Ramos (cell line): ENCODE measurements around the gene CBL.
"Not testable (repeated sequence)": the region's sequence is repeated elsewhere in the genome, so short reads cannot be mapped to it uniquely, and the experiment has no call there.

ENCODE experiments used
- in situ Hi-C: fragments of 300-500 bp; cut with MboI; formaldehyde crosslinking; loops from one replicate; pipeline ENCODE4 v1.14.3; 2022; ENCODE audit warnings: low sequenced_read_pairs; ENCODE audit not compliant: unreplicated experiment

CBL gene

DNA sequence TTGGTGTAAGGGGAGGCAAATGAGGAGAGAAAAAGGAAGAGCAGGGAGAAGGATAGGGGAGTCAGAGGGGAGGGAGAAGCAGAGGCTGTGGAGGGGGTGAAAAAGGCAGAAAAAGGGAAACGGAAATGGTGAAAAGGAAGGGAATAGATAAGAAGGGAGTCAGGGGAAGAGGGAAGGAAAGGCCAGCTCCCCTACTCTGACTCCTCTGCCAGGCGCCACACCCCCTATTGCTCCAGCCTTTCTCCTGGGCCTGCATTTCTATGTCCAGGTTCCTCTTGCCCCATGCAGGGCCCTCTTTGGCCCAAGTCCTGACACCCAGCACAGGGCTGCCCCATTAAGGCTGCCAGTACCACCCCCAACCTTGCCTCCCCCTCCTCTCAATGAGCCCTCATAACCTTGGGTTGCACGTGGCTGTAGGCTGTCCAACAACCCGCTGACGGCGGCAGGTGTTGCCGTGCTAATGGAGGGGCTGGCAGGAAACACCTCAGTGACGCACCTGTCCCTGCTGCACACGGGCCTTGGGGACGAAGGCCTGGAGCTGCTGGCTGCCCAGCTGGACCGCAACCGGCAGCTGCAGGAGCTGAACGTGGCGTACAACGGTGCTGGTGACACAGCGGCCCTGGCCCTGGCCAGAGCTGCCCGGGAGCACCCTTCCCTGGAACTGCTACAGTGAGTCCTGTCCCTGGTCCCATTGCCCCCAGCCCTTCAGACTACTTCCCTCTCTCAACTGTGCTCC is 24.3 kb upstream of the CBL start:
- in situ Hi-C loops = no loop called here

DNA sequence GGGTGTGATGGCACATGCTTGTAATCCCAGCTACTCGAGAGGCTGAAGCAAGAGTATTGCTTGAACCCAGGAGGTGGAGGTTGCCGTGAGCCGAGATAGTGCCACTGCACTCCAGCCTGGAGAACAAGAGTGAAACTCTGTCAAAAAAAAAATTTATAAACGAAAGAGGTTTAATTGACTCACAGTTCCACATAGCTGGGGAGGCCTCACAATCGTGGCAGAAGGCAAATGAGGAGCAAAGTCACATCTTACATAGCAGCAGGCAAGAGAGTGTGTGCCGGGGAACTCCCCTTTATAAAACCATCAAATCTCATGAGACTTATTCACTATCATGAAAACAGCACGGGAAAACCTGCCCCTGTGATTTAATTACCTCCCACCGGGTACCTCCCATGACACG is 21.7 kb upstream of the CBL start:
- in situ Hi-C loops = not testable (repeated sequence)

DNA sequence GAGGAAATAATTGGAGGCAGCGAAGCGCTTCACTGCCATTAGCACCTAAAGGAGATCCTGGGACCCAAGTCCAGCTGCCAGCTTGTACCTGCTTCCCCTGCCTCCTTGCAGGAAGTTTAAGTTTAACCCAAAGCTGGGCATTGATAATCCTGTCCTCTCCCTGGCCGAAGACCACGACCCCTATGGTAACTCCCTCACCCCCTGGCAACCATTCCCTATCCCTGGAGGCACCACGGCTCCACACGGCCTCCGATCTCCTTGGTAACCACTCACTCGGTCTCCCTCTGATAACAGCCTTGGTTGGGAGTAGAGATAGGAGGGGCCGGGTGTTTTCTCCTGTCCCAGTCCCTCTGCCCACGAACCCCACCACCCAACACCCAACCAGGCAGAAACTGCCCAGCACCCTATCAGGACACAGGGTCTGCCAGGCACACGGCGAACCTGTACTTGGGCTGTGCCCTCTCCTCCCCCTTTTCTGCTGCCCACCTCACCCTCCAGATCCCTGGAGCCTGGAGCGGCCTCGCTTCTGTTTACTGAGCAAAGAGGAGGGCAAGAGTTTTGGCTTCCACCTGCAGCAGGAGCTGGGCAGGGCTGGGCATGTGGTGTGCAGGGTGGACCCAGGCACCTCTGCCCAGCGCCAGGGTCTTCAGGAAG is 20.0 kb upstream of the CBL start:
- in situ Hi-C loops = no loop called here

DNA sequence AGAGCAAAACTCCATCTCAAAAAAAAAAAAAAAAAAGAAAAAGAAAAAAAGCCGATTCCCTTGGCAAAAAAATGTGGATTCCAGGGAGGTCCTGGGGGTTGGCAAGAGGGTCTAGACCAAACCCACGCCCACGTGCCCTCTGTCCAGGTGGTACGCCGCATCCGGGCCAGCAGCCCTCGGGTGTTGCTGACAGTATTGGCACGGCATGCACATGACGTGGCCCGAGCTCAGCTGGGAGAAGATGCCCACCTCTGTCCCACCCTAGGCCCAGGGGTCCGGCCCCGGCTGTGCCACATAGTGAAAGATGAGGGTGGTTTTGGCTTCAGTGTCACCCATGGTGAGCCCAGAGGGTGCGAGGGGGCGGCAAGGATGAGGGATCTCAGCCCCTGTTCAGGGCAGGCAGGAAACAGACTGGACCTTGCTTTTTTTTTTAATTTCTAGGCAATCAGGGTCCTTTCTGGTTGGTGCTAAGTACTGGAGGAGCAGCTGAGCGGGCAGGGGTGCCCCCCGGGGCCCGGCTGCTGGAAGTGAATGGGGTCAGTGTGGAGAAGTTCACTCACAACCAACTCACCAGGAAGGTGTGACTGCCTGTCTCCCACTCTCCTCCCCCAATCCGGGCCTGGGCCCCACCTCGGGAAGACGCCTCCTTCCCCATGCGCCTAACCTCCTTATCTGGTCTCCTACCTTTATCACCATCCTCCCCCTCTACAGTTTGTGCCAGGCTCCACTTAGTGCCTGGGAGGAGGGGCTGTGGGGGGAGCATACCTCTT is 18.8 kb upstream of the CBL start:
- in situ Hi-C loops = no loop called here

DNA sequence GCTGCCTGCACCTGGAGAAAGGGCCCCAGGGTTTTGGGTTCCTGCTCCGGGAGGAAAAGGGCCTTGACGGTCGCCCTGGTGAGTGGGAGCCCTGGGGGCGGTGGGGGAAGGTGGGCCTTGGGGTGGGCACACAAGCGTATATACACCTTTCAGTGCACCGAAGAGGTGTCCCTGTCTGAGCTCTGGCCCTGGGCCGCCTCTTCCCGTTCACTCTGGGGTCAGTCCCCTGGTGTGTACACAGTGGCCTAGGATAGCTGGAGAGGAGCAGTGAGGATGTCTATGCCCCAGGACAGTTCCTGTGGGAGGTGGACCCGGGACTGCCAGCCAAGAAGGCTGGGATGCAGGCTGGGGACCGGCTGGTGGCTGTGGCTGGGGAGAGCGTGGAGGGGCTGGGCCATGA is 18.1 kb upstream of the CBL start:
- in situ Hi-C loops = no loop called here

DNA sequence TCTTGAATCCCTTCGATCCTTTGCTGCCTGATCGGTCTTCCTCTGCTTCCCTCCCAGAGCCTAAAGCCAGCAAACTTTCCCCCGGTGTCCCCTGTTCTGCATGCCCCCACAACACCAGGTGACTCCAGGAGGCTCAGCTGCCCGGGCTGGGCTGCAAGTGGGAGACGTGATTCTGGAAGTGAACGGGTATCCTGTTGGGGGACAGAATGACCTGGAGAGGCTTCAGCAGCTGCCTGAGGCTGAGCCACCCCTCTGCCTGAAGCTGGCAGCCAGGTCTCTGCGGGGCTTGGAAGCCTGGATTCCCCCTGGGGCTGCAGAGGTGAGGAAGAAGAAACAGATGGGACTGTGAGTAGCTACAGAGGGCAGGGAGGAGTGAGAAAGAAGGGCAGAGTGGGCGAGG is 17.3 kb upstream of the CBL start:
- in situ Hi-C loops = no loop called here

DNA sequence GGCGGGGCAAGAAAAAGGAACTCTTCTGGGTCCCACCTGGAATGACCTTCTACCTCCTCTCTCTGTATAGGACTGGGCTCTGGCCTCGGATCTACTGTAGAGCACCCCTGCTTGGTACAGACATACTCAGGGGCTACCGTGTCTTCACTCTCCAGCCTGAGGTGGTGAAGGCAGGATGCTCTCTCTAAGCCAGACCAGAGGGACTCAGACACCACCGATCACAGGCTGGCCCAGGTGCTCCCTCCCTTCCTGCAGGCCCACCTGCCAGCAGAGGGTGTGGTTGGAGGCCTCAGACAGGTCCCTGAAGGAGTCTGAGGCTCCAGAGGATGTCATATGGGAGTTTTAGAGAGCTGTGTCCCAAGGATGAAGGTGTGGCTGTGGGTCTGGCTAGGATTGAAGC is 16.7 kb upstream of the CBL start:
- in situ Hi-C loops = no loop called here

DNA sequence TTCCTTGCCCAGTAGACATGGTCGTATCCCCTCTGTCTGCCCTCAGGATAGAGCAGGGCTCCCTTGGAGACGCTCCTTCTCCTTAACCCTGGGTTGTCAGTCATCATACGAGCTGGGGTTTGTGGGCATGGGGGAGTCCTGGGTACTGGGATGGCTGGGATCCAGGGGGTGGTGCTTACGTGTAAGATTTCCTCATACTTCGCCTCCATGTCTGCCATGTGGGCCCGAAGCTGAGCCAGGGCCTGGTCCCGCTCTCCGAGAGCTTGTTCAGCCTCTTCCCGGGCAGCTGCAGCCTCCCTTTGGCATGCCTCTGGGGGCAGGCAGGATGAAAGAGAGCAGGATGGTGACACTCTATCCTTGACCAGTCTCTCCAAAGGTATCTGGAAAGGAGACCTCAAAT is 15.6 kb upstream of the CBL start:
- in situ Hi-C loops = no loop called here

DNA sequence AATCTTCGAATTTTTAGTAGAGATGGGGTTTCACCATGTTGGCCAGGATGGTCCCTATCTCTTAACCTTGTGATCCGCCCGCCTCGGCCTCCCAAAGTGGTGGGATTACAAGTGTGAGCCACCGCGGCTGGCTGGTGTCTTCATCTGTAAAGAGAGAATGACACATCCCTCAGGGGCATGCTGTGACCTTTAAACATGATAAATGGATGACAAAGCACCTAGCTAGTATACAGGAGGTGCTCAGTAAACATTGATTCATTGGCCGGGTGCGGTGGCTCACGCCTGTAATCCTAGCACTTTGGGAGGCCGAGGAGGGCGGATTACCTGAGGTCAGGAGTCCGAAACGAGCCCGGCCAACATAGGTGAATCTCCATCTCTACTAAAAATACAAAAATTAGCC is 14.9 kb upstream of the CBL start:
- in situ Hi-C loops = not testable (repeated sequence)

DNA sequence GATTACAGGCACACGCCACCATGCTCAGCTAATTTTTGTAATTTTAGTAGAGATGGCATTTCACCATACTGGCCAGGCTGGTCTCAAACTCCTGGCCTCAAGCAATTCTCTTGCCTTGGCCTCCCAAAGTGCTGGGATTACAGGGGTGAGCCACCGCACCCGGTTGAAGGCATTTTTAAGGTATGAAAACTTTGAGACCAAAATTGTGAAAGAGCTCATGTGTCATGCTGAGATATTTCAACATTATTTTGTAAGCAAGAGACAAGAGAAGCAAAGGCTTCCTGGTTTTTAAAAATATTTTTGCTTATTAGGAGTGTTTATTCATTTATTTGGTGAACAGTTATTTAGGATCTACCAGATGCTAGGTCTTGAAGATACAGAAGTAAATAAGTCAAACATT is 14.0 kb upstream of the CBL start:
- in situ Hi-C loops = no loop called here

DNA sequence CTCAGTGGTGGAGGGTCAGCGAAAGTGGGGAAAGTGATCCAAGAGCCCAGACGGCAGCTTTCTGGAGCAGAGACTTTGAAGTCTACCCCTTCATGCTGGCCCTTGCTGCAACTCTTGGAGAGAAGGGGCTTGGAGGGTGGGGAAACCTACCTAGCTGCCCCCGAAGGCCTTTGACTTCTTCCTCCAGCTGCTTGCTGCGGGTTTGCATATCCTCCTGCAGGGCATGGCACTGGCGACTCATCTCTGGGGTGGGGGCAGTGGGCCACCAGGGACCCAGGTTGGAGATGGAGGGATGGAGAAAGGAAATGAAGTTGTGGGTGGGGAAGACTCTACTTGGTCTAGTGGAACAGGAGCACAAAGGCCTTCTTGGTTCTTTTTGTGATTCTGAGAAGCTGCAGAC is 13.1 kb upstream of the CBL start:
- in situ Hi-C loops = no loop called here

DNA sequence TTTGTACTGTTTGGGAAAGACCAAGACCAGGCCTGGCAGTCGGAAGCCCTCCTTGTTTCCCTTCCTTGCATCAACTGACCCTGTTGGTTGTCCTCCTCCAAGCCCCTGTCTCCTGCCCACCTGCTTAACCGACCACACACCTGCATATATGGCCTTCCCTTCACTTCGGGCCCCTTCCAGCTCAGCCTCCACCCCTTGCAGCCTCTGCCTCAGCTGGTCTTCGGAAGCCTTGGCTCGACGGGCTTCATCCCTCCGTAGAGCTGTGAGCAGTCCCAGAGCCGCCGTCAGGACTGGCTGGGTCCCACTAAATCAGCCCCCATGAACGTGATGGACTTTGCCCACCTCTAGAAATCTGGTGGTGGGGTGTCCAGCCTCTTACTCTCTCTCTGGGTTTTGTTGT is 12.5 kb upstream of the CBL start:
- in situ Hi-C loops = no loop called here

DNA sequence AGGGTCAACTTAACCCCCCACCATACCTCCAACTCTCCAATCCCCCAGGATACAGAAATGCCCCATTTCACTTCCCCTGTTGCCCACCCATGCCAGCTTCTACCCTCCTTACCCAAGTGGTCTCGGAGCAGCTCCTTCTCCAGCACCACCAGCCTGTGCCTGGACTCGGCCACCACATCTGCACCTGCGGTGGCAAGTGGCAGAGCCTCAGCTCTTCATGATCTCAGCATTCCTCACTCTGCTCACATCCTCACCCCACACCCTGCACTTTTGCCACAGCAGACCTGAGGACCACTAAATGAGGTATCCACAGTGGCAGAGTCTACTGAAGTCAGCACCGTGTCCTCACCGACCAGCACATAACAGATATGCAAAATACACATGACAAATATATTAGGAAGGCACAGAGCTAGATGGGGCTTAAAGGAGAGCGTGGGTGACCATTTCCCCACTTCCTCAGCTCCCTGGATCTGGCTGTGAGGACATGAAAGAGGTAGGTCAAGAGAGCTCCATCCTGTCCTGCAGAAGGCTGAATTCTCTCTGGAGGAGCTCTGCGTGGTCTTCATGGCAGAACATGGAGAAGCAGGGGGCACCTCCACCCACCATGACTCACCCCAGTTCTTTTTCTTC is 11.2 kb upstream of the CBL start:
- in situ Hi-C loops = no loop called here

DNA sequence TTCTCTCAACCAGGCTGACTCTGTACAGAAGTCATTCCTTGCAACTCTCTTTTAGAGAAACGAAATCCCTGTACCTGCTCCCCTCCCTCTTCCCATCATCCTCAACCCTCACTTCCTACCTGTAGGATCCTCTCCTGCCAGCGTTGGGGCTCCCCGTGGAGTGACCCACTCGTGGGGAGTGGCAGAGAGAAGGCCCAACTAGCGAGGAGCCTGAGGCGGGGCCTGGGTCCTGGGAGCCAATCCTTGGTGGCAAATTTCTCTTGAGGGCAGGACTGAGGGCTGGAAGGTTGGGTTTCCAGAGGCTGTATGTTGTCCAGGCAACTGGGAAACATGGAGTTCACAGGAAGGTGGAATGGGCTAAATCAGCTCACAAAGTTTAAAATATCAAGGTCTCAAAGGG is 10.5 kb upstream of the CBL start:
- in situ Hi-C loops = no loop called here

DNA sequence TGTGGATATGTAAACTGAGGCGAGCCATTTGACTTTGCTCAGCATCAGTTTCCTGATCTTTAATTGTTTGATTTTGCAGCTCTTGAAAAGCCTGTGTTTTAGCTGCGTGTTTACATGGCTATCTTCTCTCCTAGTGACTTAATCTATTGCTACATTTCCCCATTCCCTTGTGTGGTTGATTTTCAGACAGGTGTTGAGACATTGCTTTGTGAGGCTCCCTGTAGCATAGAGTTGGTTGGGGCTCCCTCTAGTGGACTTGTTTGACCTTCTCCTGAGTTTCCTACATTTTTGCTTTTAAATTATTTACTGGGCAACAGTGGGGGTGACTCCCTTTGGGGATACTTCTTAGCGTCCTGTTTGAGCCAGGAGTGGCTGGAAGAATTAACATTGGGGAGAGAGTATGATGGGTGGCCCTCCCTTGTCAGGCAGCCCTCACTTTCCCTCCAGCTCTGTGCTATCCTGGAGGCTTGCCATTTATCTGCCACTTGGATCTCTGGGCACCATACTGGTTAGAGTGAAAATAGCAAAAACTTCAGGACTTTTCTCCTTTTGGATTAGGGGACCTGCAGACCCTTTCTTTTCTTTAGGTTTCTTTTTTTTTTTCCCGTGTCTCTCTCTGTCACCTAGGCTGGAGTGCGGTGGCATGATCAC is 9.2 kb upstream of the CBL start:
- in situ Hi-C loops = no loop called here

DNA sequence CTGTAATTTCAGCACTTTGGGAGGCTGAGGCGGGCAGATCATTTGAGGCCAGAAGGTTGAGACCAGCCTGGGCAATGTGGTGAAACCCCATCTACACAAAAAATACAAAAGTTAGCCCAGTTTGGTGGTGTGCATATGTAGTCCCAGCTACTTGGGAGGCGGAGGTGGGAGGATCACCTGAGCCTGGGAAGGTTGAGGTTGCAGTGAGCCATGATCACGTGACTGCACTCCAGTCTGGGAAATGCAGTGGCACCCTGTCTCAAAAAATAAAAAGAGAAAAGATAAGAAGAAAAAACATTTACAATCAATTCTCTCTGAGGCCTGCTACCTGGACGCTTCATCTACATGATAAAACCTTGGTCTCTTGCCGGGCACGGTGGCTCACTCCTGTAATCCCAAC is 7.2 kb upstream of the CBL start:
- in situ Hi-C loops = no loop called here

DNA sequence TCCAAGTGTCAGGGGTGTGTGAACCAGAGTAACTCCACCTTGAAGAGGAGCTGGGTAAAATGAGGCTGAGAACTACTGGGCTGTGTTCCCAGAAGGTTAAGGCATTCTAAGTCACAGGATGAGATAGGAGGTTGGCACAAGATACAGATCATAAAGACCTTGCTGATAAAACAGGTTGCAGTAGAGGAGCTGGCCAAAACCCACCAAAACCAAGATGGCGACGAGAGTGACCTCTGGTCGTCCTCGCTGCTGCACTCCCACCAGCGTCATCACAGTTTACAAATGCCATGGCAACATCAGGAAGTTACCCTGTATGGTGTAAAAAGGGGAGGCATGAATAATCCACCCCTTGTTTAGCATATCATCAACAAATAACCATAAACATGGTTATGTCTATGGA is 4.9 kb upstream of the CBL start:
- in situ Hi-C loops = not testable (repeated sequence)

DNA sequence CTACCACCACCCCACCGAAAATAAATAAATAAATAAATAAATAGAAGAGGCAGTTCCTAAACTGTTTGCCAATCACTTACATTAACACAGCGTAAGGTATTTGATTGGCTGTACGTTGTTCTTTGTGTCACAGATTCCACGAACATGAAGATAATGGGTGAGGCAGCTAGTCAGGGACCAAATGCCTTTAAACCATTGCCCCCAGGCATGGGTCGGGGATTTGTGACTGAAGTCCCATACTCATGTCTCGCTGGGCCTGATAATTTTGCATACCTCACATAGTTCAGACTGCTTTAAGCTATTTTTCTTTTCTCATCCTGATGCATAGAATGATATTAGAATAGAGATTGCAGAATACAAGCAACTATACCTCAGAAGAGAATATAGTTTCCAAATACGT is 3.6 kb upstream of the CBL start:
- in situ Hi-C loops = no loop called here

DNA sequence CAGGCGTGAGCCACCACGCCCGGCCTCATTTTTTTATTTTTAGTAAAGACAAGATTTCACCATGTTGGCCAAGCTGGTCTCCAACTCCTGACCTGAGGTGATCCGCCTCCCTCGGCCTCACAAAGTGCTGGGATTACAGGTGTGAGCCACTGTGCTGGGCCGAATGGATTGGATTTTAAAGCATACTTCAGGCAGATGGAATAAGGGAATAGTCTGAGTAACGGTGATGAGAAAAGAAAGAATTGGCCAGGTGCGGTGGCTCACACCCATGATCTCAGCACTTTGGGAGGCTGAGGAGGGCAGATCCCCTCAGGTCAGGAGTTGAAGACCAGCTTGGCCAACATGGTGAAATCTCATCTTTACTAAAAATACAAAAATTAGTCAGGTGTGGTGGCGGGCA is 2.1 kb upstream of the CBL start:
- in situ Hi-C loops = no loop called here

DNA sequence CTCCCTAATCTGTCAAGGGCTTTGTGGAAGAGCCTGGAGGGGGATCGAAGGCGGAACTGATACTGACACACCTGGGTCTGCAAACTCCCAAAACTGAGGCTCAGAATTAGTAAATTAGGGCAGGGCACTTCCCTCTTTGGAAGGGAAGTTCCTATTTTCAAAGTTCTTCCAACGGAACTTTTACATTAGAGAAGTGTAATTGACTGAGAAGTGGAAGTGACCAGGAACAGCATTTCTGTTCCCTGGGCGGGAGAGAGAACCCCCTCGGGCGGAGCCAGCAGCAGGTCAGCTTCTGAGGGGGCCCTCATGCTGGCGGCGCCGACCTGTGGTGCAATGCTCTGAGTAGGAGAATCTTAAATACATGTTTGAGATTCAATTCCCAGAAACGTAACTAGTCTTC is 1.1 kb upstream of the CBL start:
- in situ Hi-C loops = no loop called here
